CD4-positive, alpha-beta T cell treated with Interleukin-17A for 1 hour (primary cell): ENCODE data around the gene ANO3.

Source experiments
- DNase-seq: peaks from one replicate; pipeline ENCODE4 v3.0.0-alpha.2; 2020

ANO3 gene

DNA sequence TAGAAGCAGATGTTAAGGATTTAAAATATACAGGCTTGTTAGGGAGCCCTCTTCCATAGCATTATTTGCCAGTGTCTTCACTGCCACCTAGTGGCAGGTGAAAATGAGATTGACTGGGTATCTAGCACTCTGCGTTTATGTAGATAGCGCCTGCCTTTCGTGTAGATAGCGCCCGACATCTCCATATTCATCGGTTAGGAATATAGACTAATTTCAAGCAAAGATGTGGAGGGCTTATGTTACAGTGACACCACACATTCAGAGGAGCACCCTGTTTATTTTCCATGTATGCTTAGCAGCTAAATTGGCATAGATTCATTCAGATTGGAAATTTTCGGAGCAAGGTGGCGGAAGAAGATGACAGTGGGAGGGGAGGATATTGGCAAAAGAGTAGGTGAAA is 318.0 kb downstream of the ANO3 start:
- DNase-seq: no peak

DNA sequence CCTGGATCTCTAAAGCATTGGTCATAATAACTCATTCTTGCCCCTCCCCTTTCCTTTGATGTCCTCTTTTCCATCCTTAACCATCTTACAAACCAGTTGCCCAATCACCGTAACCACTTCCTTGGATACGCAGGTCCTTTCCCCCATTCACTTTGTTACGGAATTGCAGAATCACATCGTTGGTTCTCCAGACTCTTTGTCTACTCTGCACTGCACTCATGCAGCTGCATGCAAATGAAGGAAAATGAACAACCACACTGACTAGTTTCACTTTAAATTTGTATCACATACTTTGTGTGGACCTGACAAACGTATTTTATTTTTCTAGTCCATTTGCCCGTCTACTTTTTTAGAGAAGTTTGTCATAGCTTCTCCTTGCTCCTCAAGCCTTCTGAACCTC is 320.0 kb downstream of the ANO3 start:
- DNase-seq: no peak

DNA sequence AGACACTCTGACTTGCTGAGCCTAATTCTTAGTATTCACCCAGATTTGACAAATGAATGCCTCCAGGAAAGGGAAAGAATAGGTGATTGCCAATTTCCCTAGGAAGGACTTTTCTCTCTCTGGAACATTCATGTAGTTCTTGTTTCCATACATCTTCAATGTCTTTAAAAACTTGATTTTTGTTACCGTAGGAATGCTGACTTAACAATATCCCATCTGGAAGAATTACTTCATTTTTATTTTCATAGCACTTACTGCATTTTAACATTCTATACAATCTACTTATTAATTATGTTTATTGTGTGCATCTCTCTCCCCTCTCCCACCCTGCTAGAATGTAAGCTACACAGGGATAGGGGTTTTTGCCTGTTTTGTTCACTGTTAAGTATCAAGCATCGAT is 323.4 kb downstream of the ANO3 start:
- no peak for DNase-seq

DNA sequence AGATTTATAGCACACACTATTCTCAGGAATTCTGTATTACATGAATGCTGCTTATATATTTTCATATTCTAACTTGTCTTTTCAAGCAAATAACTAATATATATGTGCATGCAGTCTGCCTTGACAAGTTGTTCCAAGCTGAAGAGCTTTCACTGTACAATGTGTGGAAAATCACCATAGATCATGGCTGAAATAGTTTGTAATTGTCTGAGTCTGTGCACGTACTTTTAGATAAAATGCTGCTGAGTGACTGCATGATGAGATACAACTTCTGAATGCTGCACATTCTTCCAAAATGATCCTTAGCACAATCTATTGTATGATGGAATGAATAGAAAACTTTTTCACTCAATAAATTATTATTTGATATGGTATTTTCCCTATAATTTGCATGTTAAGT is 331.0 kb downstream of the ANO3 start:
- DNase-seq: no peak

DNA sequence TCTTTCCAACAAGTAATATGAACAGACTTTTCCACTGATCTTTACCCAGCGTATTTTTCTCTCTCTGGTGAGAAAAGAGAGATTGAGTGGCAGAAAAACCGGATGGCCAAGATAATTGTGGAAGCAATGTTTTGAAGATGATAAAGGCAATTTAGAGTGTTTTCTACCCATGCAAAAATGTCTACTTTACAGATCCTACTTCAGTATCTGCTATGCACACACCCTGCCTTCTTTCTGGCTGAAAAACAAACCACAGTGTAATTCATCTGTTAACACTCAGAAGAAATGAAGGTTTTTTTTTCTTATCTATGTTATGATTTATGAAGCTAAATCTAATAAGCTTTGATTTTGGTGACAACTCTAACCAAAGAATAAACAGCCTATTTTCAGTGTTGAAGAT is 333.1 kb downstream of the ANO3 start:
- DNase-seq: no peak

DNA sequence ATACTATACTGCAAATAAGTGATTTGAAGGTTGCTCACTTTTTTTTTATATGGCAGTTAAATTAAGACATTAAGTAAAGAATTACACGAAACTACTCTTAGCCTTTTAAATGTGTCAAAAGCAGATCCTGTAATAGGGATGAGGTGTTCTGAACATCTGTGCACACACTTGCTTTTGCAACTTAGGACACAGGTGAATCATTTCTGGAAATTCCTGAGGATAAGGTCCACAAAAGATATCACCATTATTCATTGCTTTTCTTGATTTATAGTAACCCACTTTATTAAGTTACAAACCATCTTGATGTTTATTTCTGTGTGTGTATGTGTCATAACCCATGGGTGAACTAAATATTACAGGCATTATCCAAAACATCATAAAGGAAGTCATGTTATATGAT is 334.0 kb downstream of the ANO3 start:
- DNase-seq: no peak

DNA sequence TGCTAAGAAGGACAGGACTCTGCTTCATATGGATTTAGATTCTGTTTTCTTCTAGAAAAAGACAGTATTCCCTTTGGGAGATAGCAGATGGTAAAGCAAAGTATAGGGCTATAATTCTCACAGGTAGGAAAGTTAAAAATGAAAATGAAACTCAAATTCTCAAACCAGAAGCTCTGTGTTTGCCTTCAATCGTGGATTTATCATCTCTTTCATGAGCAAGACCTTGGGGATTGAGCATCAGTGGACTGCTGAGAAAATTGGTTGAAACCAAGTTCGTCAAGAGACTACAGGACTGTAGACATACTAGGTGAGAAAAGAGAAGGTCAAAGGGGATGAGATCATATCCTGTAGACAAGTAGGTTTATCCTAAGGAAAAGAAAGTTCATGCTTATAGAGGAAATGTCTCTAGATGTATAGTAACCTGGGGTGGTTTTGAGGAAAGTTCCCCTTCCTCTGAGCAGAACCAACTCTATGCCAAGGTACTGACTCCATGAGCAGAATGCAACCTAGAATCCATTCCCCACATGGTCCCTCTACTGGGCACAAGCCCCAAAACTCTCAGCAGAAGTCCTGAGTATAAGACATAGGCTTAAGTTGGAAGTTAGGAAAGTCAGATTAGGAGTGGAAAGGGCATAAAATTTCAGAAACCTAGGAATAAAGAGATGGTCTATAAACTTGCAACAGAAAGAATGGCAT is 343.5 kb downstream of the ANO3 start:
- no peak for DNase-seq

DNA sequence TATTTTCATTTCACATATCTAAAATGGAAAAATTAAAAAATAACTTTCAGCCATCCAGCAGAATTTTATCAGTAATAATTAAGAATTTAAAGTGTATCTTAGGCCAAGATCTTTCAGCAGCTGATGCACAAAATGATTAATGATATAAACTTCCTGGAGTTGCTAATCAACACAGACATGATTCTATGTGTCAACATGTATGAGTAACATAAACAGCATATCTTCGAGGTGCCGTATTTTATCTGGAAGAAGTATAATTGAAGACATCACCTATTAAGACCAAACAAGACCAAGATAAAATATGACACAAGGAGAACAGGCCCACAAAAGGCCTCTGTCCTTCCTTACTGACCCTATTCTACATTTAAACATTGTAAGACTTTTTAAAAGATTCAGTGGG is 344.7 kb downstream of the ANO3 start:
- no peak for DNase-seq

DNA sequence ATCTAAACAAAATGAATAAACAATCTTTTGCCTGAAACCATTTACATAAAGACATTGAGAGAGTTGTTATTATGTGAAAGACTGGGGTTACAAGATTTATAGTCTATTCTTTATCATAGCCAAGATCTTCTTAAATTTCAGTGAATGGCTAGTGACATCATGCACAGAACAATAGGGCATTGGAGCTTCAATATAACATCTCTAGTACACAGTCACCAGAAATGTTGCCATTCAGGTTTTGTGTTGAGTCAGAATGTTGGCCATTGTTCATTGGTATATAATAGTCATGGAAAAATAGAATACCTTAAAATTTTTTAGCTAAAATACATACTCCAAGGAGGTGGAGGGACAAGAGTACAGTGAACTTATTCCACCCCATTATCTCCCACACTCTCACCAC is 345.6 kb downstream of the ANO3 start:
- DNase-seq: no peak

DNA sequence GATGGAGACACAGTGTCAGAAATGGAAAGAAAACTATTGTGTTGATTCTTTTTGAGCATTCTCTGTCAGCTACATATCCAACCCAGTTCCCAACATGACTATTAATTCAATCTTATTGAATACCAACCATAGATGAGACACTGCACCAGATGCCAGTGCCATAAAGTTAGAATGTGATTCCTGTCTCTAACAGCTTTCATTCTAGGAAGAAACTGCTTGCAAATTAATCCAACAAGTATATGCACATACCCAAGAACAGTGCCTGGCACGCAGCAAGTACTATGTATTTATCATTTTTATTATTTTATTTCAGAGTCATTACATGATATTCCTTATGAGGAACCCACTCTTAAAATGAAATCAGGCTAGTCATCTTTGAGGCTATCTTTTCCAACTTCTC is 355.4 kb downstream of the ANO3 start:
- DNase-seq: no peak

DNA sequence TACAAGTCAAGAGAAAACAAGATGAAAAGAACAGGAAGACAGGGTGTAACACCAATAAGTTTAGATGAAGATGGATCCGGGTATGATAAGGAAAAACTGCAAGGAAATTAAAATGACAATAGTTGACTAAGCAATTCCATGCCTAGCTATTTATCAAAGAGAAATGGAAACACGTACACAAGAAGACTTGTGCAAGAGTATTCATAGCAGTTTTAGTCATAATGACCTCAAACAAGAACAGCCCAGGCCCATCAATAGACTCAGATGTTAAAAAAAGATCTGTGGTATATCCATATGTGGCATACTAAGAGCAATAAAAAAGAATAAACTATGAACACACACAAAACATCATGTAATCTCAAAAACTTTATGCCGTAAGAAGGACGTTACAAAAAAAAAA is 356.8 kb downstream of the ANO3 start:
- no peak for DNase-seq

DNA sequence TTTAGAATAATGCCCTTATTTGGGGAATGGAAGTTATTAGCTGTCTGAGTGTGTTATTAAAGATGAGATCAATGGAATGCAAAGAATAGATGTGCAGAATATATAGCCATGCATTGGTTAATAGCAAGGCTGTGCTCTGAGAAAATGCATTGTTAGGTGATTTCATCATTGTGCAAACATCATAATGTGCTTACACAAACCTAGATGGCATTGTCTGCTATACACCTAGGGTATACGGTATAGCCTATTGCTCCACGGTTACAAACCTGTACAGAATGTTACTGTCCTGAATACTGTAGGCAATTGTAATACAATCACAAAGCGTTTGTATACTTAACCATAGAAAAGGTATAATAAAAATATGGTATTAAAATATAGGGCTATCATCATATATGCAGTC is 364.4 kb downstream of the ANO3 start:
- no peak for DNase-seq

DNA sequence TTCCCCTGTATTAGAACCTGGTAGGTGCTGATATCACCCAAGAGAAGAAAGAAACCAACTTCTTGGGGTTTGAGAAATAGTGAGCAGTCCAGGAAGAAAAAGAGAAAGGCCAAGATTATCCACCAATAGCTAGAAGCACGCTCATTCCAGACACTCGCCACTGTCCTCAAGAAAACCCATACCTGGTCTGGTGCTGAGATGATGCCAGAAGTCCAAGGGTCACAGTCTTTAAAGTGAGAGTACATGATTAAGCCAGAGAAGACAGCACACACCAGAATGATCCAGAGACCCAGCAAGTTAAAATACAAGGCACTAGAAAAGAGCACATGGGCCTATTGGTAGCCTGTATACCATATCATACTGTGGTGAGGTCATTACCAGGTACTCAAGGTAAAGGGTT is 366.3 kb downstream of the ANO3 start:
- DNase-seq: no peak

DNA sequence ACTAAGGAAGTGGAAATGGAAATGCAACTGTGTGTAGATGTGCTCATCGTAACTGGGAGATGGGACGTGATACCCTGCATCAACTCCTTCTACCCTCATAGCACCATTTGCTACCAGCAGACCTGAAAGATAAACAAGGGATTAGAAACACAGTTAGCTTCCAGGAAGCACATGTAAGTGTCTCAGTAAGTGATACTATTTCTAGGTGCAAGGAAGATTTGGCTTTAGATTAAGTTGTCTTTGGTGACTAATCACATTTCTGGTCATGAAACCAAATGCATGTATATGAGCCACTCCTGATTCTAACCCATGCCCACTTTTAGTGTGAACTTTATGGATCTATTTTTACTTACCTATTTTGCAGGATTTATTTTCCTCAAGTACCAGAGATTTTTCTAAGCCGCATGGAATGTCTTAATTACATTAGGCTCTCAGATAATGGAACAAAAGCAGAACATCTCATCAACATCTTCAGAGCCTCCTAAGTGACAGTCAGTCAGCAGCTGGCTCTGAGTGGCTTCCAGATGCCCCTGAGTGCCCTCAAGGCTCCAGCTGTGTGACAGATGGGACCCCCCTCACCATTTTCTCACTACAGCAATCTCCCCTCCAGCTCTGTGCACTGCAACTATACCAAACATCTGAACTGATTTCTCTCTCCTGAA is 368.8 kb downstream of the ANO3 start:
- DNase-seq: no peak

DNA sequence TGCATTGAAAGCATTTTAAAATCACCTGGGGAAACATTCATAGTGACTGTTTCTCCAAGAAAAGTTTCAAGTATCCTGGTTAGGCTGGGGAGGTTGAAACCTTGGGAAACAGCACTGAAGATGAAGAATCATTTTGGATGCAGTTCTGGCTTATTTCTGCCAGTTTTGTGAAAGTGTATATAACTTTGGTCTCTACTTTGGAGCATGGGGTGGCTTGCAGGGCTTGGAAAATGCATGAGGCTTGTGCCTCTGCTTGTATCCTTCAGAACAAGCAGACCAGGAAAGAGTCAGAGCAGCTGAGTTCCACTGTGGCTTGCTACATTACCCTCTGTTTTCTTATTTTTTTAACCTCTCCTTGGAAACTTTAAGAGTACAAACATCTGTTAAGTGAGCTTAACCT is 370.5 kb downstream of the ANO3 start:
- DNase-seq: no peak

DNA sequence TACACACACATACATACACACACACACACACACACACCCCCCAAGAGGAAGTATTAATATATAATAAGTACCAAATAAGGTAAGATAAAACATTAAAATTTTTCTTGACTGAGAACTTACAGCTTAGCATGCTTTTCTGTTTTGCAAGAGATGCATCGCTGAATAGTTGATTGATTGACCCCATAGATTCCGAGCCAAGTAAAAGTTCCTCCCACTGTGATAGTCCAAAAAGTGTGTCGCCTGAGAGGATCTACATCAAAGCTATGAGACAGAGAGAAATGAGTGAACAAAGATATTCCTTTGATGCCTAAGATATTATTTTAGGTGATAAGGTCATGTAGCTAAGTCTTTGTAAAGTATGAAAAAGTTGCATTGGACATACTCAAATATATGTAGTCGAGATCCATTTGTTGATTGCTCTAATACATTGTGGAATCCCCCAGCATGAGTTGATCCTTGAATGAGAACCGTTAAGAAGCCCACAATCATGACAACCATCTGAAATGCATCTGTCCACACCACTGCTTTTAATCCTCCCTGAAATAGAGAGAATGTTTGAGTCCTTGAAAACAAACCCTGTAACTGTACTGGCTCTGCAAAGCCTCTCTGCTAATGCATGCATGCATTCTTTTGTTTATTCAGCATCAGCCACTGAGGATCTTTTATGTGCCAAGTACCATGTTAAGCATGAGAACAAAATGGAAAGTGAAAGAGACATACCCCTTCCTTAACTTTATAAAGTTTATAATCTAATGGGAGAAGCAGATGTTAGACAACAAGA is 371.7 kb downstream of the ANO3 start:
- DNase-seq: no peak

DNA sequence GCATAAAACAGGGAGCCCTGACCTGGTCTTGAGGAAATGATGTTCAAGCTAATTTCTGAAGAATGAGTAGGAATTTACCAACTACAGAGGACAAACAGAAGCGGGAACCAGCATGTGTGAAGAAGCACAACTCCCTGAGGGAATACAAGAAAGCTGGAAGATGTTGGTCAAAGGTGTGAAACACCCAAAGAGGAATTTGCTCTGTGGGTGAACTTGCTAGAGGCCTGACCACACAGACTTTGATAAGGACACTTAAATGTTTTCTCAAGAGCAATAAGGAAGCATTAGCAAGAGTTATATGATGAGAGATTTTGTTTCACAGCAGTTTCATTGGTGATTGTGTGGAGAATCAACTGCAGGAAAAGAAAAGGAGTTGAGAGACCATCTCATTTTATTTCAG is 372.3 kb downstream of the ANO3 start:
- DNase-seq: no peak

DNA sequence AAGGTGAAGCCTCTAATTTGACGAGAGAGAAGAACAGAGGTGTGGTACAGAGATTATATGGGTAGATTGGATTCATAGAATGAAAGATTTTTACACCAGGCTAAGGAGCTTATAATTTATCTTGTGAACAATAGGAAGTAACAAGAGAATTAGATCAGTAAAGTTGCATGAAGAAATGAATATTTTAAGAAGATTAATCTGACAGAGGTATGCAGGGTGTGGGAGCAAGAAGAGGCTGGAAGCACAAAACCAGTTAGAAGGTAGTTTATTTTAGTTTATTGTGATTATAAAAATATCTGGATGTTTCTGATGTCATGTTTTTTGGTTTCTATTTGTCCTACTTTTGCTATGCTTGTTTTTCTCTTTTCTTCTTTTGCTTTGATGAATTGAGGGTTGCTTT is 374.3 kb downstream of the ANO3 start:
- DNase-seq: no peak

DNA sequence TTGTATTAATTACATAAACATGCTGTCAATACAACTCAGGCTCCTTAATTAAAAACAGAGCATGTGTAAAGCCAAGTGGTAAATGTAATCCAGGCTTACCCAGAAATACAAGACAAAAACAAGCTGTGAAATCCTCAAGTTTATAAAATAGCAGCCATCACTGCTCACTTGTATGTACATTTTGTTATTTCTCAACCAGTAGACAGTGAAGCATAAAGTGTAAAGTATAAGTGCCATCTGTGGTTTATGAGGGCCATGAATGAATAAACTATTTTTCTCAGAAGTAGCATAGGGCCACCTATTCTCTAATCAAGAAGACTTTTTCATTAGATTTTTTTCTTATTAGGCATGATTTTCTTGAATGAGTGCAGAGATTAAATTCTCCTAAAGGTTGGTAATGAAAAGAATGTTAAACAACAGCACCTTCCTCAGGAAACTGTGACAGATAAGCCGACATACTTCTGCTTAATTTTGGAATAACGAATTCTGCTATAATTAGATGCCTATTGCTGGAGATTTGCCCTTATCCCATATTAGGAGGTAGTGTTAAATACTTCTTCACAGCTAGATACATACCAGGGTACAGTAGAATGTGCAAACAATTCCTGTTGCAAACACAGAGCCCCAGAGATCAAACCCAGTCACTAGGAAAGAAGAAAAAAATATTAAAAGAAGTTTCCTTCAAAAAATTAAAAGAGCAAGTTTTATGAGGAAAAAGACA is 377.0 kb downstream of the ANO3 start:
- DNase-seq: no peak

DNA sequence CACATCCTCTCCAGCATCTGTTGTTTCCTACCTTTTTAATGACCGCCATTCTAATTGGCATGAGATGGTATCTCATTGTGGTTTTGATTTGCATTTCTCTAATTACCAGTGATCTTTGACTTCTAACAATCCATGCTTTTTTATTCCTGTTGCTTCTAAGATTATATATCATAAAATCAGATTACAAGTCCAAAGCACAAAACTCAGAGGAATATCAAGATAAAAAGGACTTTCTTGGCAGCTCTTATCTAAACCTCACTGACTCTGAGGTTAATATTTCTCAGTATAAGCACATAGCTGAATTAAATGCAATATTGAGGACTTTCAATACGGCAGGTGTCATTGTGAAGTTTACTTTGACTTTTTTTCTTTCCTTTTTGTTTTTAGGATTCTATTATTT is 378.6 kb downstream of the ANO3 start:
- no peak for DNase-seq

DNA sequence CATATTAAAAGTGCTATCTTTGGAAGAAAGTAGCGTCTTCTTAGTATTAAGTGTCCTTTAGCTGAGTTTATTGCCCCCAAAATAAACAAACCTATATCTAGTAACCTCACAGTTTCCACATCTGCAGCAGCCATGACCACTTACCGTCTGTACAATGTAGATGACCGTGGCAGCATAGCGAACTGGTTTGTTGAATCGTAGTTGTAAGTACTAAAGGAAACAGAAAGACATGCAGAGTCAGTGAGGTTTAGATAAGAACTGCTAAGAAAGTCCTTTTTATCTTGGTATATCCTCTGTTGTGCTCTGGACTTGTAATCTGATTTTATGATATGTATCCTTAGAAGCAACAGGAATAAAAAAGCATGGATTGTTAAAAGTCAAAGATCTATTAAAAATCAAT is 380.6 kb downstream of the ANO3 start:
- DNase-seq: no peak
